Measurements from ENCODE around the gene SULF2. TPM values are rescaled to one million over a fixed set of nuclear protein-coding genes. Genes with fewer than 3 reads are reported as not detected.

The SULF2 gene
- total and polyA plus RNA-seq, 9 of the 15 experiments (the other 6 are each of a cell fraction or from before 2014, with no cell fraction given): 0.33 TPM; not detected in 8

DNA sequence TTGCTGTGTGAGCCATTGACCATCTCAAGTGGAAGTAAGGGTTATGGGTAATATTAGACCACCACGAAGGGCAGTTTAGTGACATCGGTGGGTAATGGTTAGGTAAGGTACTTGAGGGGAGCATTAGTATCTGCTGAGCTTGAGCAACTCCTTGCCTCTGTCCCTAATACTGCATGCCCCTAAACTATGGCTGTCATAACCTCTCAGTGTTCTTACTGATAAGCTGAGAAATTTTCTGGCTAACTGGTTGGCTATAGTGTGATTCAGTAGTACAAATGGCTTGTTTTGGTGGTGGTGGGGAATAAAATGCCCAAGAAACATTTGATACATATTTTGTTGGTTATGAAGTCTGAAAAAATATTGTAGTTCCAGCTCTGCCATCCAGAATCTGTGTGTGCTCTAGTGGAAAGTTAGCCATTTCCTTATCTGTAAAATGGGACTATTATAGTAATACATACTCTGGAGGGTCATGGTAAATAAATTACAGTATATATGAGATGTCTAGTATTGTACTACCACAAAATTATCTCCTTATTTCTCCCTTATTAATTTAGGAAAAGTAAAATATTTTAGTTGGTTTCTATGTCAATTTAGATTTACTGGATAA, 170.5 kb downstream of the SULF2 start (continued):
- TF ChIP-seq, protein P1, sequence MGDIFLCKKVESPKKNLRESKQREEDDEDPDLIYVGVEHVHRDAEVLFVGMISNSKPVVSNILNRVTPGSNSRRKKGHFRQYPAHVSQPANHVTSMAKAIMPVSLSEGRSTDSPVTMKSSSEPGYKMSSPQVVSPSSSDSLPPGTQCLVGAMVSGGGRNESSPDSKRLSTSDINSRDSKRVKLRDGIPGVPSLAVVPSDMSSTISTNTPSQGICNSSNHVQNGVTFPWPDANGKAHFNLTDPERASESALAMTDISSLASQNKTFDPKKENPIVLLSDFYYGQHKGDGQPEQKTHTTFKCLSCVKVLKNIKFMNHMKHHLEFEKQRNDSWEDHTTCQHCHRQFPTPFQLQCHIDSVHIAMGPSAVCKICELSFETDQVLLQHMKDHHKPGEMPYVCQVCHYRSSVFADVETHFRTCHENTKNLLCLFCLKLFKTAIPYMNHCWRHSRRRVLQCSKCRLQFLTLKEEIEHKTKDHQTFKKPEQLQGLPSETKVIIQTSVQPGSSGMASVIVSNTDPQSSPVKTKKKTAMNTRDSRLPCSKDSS (IDR thresholded peaks at IDR 0.05; ENCODE audit: low read depth, partially characterized antibody): no peak
- TF ChIP-seq RBM25 (IDR thresholded peaks at IDR 0.05; ENCODE audit: low read depth, low read length, severe bottlenecking): peak; percentile 83
- TF ChIP-seq, protein P2, sequence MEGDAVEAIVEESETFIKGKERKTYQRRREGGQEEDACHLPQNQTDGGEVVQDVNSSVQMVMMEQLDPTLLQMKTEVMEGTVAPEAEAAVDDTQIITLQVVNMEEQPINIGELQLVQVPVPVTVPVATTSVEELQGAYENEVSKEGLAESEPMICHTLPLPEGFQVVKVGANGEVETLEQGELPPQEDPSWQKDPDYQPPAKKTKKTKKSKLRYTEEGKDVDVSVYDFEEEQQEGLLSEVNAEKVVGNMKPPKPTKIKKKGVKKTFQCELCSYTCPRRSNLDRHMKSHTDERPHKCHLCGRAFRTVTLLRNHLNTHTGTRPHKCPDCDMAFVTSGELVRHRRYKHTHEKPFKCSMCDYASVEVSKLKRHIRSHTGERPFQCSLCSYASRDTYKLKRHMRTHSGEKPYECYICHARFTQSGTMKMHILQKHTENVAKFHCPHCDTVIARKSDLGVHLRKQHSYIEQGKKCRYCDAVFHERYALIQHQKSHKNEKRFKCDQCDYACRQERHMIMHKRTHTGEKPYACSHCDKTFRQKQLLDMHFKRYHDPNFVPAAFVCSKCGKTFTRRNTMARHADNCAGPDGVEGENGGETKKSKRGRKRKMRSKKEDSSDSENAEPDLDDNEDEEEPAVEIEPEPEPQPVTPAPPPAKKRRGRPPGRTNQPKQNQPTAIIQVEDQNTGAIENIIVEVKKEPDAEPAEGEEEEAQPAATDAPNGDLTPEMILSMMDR (IDR thresholded peaks at IDR 0.05 in 2 of 3, conservative IDR thresholded peaks at IDR 0.05 in 1 of 3; ENCODE audit: insufficient read depth in 2 of 3, low read depth in 1 of 3, low read length in 3 of 3): 0 out of 6 replicates have a peak, but pooled peaks of 1 of the 3 experiments have one; percentile 13
- 0 out of 2 replicates have a peak, but pooled peaks have one; percentile 13 for TF ChIP-seq HDAC2 (IDR thresholded peaks at IDR 0.05)
- TF ChIP-seq BCOR (IDR thresholded peaks at IDR 0.05): peak; percentile 68
- TF ChIP-seq NR2C1 (IDR thresholded peaks at IDR 0.05): 0 out of 2 replicates have a peak, but pooled peaks have one; percentile 24
- TF ChIP-seq NR2C1 (tag; IDR thresholded peaks at IDR 0.05): no peak
- TF ChIP-seq KDM1A (IDR thresholded peaks at IDR 0.05): peak in 1 of 2 experiments; percentile 62; a peak in 1 of 4 replicates
- TF ChIP-seq, protein P3, sequence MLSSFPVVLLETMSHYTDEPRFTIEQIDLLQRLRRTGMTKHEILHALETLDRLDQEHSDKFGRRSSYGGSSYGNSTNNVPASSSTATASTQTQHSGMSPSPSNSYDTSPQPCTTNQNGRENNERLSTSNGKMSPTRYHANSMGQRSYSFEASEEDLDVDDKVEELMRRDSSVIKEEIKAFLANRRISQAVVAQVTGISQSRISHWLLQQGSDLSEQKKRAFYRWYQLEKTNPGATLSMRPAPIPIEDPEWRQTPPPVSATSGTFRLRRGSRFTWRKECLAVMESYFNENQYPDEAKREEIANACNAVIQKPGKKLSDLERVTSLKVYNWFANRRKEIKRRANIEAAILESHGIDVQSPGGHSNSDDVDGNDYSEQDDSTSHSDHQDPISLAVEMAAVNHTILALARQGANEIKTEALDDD (IDR thresholded peaks at IDR 0.05): peak; percentile 83
- 0 out of 2 replicates have a peak, but pooled peaks have one; percentile 27 for TF ChIP-seq BACH1 (tag; IDR thresholded peaks at IDR 0.05)
